A673 (cell line): ENCODE measurements around the gene DEDD.

ENCODE experiments used
- CTCF ChIP-seq: fragments of 300-800, 200-600 bp; sonication (generic); conservative IDR thresholded peaks from 2 replicates; pipeline ENCODE4 v1.5.1; 2017; ENCODE audit warnings: low read depth, mild to moderate bottlenecking, antibody characterized with exemption, low read length, moderate library complexity, mixed read lengths
- EZH2 ChIP-seq: fragments of 200-600 bp; sonication (generic); IDR thresholded peaks from 2 replicates; pipeline ENCODE4 v1.6.1; 2017; ENCODE audit warnings: borderline replicate concordance, low read depth, mild to moderate bottlenecking, mixed read lengths, antibody characterized with exemption, low read length; ENCODE audit not compliant: poor library complexity, severe bottlenecking

DNA sequence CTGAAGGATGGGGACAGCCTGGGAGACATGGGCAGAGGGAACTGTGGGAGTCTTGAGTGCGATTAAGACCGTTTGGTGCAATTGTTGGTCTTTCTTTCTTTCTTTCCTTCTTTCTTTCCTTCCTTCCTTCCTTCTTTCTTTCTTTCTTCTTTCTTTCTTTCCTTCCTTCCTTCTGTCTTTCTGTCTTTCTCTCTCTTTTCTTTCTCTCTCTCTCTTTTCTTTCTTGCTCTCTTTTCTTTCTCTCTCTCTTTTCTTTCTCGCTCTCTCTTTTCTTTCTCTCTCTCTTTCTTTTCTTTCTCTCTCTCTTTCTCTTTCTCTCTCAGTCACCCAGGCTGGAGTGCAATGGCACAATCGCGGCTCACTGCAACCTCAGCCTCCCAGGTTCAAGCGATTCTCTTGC is 37.2 kb downstream of the DEDD start:
- TF ChIP-seq CTCF (no peak), EZH2 (no peak)
